HG03520 (cell line): ENCODE data around the gene P2RX1.

Experiments used
- ATAC-seq: cut with Tn5 transposase; IDR thresholded peaks from one replicate; pipeline ENCODE4 v1.9.1; 2021; ENCODE audit warnings: mild to moderate bottlenecking, moderate library complexity; ENCODE audit not compliant: unreplicated experiment

Gene P2RX1

DNA sequence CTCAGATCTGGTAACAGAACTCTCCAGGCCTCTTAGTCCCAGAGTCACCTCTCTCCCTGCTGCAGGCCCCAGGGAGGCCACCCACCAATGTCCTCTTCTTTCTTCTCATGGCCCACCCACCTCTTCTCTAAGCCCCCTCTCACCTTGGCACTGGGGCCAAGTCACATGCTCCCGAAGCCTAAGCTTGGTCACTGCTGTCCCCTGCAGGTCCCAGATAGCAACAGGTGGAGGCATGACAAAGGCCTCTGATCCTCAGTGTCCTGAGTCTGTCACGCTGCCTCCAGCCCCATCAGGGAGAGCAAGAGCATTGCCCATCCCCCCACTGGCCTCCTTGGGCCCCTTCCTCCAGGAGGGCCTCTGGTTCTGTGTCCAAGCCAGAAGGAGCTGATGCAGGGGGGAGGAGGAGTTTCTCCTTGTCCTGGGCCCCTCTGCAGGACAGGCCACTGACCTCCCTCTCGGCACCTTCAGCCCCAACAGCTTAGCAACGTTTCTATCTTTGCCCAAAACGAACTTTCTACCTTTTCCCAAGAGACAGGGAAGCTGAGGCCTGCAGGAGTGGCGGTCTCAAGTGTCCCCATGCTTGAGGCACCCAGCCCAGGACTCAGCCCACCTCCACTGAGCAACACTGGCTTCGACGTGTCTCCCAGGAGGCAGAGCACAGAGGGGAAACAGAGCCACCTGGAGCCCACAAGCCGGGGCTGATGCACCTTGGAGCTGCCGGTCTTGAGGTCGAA is 8.6 kb downstream of the P2RX1 start:
- no peak for ATAC-seq

DNA sequence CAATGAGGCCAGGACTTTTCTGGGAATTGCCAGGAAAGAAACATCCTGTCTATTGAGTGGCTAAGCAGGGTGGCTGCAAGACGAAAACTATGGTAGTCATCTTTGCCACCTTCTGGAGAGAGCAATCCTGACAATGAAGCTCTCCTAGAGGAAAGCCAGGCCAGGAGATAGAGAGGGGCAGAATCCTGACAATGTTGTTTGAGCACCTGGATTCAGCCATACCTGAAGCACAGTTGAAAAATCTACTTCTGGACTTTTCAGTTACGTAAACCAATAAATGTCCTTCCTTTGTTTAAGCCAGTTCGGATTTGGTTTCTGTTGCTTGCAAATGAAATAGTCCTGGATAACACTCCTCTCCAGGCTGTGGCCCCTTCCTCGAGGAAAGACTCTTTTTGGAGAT is 9.4 kb downstream of the P2RX1 start:
- no peak for ATAC-seq

GRCh38 chr17:3905017-3905520 is 11.2 kb downstream of the P2RX1 start:
- ATAC-seq: no peak

GRCh38 chr17:3904501-3904900 is 11.8 kb downstream of the P2RX1 start:
- no peak for ATAC-seq

DNA sequence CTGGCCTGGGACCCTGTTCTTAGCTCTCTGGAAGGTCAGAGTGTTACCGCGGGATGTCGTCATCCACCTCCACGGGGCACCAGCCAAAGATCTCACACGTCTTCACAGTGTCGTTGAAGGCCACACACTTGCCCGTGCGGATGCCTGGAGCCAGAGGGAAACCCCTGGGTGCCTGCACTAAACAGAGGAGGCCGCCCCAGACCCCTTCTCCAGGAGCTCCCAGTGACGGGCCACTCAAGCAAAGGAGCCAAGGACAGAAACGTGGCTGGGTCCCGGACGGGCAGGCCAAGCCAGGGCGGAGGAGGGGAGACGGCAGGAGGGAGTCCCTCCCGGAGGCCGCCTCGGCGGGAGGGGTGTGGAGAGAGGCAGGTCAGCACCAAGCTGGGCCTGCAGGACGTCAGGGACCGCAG is 12.4 kb downstream of the P2RX1 start:
- ATAC-seq: no peak

DNA sequence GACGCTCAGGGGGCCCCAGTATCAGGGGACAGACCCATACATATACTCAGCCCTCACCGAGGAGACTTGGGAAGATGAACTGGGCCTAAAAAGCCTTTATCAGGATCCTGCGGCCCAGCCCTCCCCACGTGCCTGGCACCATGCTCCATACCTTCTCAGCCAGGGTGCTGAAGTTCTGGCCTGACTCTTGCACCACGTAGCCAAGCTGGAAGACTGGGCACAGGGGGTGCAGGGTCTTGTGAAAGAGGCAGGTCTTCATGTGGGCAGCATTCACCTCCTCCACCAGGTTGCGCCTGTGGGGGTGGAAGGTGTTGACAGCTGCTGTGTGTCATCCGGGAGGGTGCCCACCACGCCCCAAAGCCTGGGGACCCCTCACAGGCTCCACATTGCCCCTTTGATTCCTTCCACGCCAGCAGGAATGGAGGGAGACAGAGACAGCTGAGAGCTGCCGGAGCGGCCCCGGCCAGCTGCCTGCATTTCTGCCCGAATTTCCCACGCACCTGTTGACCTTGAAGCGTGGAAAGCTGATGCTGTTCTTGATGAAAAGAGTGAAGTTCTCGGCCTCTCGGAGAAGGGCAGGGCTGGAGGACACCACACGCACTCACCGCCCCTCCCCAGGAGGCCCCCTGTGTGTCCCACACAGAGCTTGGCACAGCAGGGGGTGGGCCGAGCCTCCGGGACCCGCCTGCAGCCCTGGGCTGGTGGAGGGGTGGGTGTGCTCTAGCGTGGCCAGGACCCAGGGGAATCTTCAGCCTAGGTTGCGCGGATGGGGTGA is 13.0 kb downstream of the P2RX1 start:
- ATAC-seq: no peak

GRCh38 chr17:3900646-3901045 is 15.6 kb downstream of the P2RX1 start:
- ATAC-seq: no peak

DNA sequence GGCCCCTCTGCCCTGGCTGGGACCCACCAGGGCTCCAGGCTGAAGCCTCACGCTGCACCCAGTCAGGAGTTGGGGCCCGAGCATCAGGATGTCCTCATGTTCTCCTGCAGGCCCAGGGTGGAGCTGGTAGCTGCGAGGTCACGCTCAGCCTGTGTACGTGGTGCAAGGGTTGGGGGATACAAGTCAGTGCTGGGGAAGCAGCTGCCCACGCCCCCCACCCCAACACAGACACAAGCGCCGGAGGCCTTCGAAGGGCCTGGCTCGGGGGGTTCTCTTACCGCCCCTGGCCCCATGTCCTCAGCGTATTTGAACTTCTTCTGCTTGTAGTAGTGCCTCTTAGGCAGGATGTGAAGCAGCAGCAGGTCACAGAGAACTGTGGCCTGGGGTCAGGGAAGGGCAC is 18.5 kb downstream of the P2RX1 start:
- no peak for ATAC-seq

DNA sequence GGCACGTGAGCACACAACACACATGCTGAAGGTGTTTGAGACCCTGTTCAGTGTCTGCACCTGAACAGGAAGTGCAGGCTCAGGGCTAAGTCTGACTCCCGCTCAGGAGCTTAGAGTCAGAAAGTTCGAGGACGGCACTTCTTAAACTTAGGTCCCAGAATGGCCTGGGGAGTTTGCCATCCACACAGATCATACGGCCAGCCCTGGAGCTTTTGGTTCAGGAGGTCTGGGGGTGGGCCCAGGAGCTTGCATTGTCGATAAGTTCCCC is 19.4 kb downstream of the P2RX1 start:
- no peak for ATAC-seq

GRCh38 chr17:3896108-3896967 is 19.9 kb downstream of the P2RX1 start:
- ATAC-seq: no peak

GRCh38 chr17:3895354-3895753 is 20.9 kb downstream of the P2RX1 start:
- ATAC-seq: no peak

- no peak for ATAC-seq
Observed at GRCh38 chr17:3894911-3895343, 21.3 kb downstream of the P2RX1 start.

DNA sequence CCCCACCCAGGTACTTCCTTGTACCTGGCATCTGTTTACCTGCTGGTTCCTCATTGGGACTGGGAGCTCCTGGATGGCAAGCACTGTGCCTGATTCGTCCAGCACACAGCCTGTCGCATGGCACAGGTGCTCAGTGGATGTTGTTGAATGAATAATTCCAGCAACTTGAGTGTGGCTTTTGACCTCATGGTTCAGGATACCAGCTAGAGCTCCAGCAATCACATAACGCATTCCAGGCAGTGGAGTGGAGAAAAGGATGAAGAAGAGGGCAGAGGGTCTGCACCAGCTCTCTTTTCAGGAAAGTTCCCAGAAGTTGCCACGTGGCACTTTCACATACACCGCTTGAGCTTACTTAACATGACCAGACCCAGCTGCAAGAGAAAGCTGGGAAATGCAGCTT is 22.1 kb downstream of the P2RX1 start:
- ATAC-seq: no peak

DNA sequence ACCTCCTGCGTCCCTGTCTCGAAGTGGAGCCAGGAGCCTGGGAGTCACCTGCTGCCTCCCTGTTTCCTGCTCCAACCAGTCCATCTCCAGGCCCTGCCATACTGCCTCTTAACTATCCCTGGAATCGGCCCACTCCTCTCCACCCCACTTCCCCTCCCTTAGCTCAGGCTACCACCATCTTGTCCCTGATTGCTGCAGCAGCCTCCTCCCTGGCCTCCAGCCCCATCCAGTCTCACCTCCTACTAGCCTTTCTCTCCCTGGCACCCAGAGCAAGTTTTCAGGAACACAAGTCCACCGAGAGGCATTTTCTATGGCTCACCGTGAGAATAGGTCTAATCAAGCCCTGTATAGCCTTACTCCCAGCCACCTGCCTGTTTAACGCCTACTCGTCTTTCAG is 22.5 kb downstream of the P2RX1 start:
- no peak for ATAC-seq

GRCh38 chr17:3893003-3893719 is 23.1 kb downstream of the P2RX1 start, which contains the start of gene CAMKK1:
CAMKK1 (minus strand) TSS chr17:3893053; CDS start chr17:3885687, 7,366 bp downstream.
- peak; percentile 83 for ATAC-seq

- peak; percentile 12 for ATAC-seq
Observed at GRCh38 chr17:3892095-3892998, 23.9 kb downstream of the P2RX1 start.

- ATAC-seq: no peak
Observed at GRCh38 chr17:3891626-3892094, 24.6 kb downstream of the P2RX1 start.

DNA sequence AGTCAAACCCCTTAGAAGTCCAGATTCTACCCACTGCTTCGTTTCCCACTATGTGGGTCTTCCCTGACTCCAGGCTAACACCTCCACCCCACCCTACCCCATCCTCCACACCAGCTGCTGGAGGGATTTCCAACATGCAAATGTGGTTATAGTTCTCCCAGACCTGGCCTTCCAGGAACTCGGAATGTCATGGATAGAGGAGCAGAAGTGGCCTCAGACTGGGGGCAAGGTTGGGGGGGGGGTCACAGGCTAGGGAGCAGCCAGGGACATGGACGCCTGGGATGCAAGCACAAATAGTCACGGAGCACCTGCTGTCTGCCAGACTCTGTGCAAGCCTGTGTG is 25.4 kb downstream of the P2RX1 start:
- ATAC-seq: no peak

- ATAC-seq: no peak
Observed at GRCh38 chr17:3890082-3890877, 26.0 kb downstream of the P2RX1 start.
